Endothelial cell of umbilical vein (primary cell): ENCODE results near the gene PPP1R3F. TPM values are rescaled to one million over a fixed set of nuclear protein-coding genes. Genes with fewer than 3 reads are reported as not detected.

Experiments used
- BruUV-seq: library from RNA; stranded (reverse); fragments of 400-500 nt; replicated peaks from 2 replicates; lab custom pipeline; 2021; lab: Mats Ljungman, UMichigan
- CTCF ChIA-PET: fragments of 300-600, 350-600 bp; sonication (Branson Sonifier 250); formaldehyde crosslinking; loops from one replicate; lab custom pipeline; 2021; ENCODE audit warnings: antibody characterized with exemption, inconsistent platforms; lab: Charles Lee
- POLR2A ChIA-PET: fragments of 300-600, 350-600 bp; sonication (Branson Sonifier 250); formaldehyde crosslinking; loops from one replicate; lab custom pipeline; 2021; ENCODE audit warnings: antibody characterized with exemption, inconsistent platforms; lab: Charles Lee
- DNase-seq: peaks from one replicate; pipeline ENCODE4 v3.0.0-alpha.2; 2011; ENCODE audit warnings: low read depth, low spot score
- FAIRE-seq: peaks from 2 replicates; lab custom pipeline; 2011; peaks lifted over from hg19 to GRCh38; lab: Jason Lieb, UNC
- H2AFZ ChIP-seq: 2 replicates; pipeline ENCODE4 v1.6.0; 2012; ENCODE audit warnings: low read depth, low read length, control low read depth, inconsistent platforms
- H3K27ac ChIP-seq: 2 replicates; pipeline ENCODE4 v1.5.1; 2011; ENCODE audit warnings: low read depth, mild to moderate bottlenecking, control low read depth, low read length, moderate library complexity; ENCODE audit not compliant: insufficient read depth
- H3K27me3 ChIP-seq, 2 experiments: 2 replicates each; pipeline versions ENCODE4 v1.6.0 to v1.6.1; 2011; ENCODE audit warnings: low read length in 2 of 2, mixed read lengths in 1 of 2; ENCODE audit not compliant: control insufficient read depth in 2 of 2, insufficient read depth in 2 of 2
- H3K36me3 ChIP-seq, 2 experiments: 2 replicates in 1 of 2; 3 replicates in 1 of 2; pipeline ENCODE4 v1.5.1; 2011; ENCODE audit warnings: low read length in 2 of 2, mild to moderate bottlenecking in 1 of 2, moderate library complexity in 1 of 2; ENCODE audit not compliant: control insufficient read depth in 2 of 2, insufficient read depth in 2 of 2; ENCODE audit errors: extremely low read depth in 1 of 2
- H3K4me1 ChIP-seq: 3 replicates; pipeline ENCODE4 v1.5.1; 2011; ENCODE audit warnings: mild to moderate bottlenecking, low read length; ENCODE audit not compliant: control insufficient read depth, insufficient read depth; ENCODE audit errors: extremely low read depth
- H3K4me2 ChIP-seq: 2 replicates; pipeline ENCODE4 v1.6.1; 2011; ENCODE audit warnings: low read length, control low read depth, mixed read lengths; ENCODE audit not compliant: insufficient read depth
- H3K4me3 ChIP-seq, 3 experiments: fragments of 200-600 bp in 1 of 3; sonication (generic), shearing (Covaris generic) in 1 of 3; replicated peaks in 1 of 3; 2 replicates each; pipeline ENCODE4 v1.5.1; 2011 to 2016; ENCODE audit warnings: control low read depth in 3 of 3, low read length in 3 of 3, mild to moderate bottlenecking in 2 of 3, inconsistent platforms in 1 of 3, low read depth in 1 of 3, moderate library complexity in 1 of 3; ENCODE audit not compliant: insufficient read depth in 1 of 3
- H3K79me2 ChIP-seq: 2 replicates; pipeline ENCODE4 v1.6.0; 2012; ENCODE audit warnings: low read length, inconsistent platforms; ENCODE audit not compliant: control insufficient read depth, insufficient read depth
- H3K9ac ChIP-seq: replicated peaks from 2 replicates; pipeline ENCODE3; 2011; ENCODE audit warnings: low read length, control low read depth; ENCODE audit not compliant: insufficient read depth; ENCODE audit errors: extremely low read depth
- H3K9me1 ChIP-seq: replicated peaks from 3 replicates; pipeline ENCODE4 v1.6.0; 2011; ENCODE audit warnings: mild to moderate bottlenecking, low read length; ENCODE audit not compliant: control insufficient read depth, insufficient read depth; ENCODE audit errors: extremely low read depth
- H3K9me3 ChIP-seq: replicated peaks from 2 replicates; pipeline ENCODE4 v1.5.1; 2012; ENCODE audit warnings: low read length, inconsistent platforms; ENCODE audit not compliant: control insufficient read depth, insufficient read depth
- H4K20me1 ChIP-seq: replicated peaks from 2 replicates; pipeline ENCODE3; 2011; ENCODE audit warnings: mild to moderate bottlenecking, low read length; ENCODE audit not compliant: control insufficient read depth, insufficient read depth; ENCODE audit errors: extremely low read depth
- CTCF ChIP-seq, 2 donors: IDR thresholded peaks; 1 replicate in 1 of 2; 2 replicates in 1 of 2; pipeline ENCODE4 v1.5.1; 2011; ENCODE audit warnings: low read length in 2 of 2, mild to moderate bottlenecking in 2 of 2, moderate library complexity in 2 of 2, control low read depth in 1 of 2, inconsistent platforms in 1 of 2, low read depth in 1 of 2; ENCODE audit not compliant: insufficient read depth in 1 of 2; ENCODE audit errors: extremely low read depth in 1 of 2
- EZH2 ChIP-seq: IDR thresholded peaks from 2 replicates; pipeline ENCODE4 v1.6.1; 2012; ENCODE audit warnings: borderline replicate concordance, low read depth, mild to moderate bottlenecking, moderate library complexity, low read length, inconsistent platforms; ENCODE audit not compliant: severe bottlenecking
- FOS ChIP-seq: IDR thresholded peaks from 2 replicates; pipeline ENCODE4 v1.6.1; 2011; ENCODE audit warnings: mild to moderate bottlenecking, low read length, moderate library complexity, borderline replicate concordance; ENCODE audit not compliant: insufficient read depth
- GATA2 ChIP-seq: IDR thresholded peaks from 2 replicates; pipeline ENCODE4 v1.7.0; 2011; ENCODE audit warnings: low read depth, mild to moderate bottlenecking, moderate library complexity, mixed read lengths, low read length; ENCODE audit not compliant: insufficient read length, insufficient read depth
- JUN ChIP-seq: IDR thresholded peaks from 2 replicates; pipeline ENCODE4 v1.6.1; 2011; ENCODE audit warnings: borderline replicate concordance, low read depth; ENCODE audit not compliant: insufficient read length, insufficient read depth
- MAX ChIP-seq: IDR thresholded peaks from 2 replicates; pipeline ENCODE4 v1.6.1; 2011; ENCODE audit not compliant: insufficient read depth, insufficient read length
- MYC ChIP-seq: IDR thresholded peaks from one replicate; pipeline ENCODE4 v1.6.1; 2011; ENCODE audit warnings: mild to moderate bottlenecking, low read depth, low read length
- POLR2A ChIP-seq: IDR thresholded peaks from 2 replicates; pipeline ENCODE4 v1.6.1; 2012; ENCODE audit warnings: low read depth, mild to moderate bottlenecking, control low read depth, low read length
- POLR2AphosphoS5 ChIP-seq: IDR thresholded peaks from 2 replicates; pipeline ENCODE4 v1.6.1; 2012; ENCODE audit warnings: low read depth, mild to moderate bottlenecking, control low read depth, low read length, moderate library complexity; ENCODE audit not compliant: insufficient read depth
- dilution Hi-C: fragments of 300-500 bp; cut with MboI; formaldehyde crosslinking; loops from one replicate; pipeline ENCODE4 v1.15.0; 2019; ENCODE audit warnings: low sequenced_read_pairs; ENCODE audit not compliant: extremely low pct_ligation_motif_present
- intact Hi-C: fragments of 100-400 bp; cut with micrococcal nuclease; formaldehyde crosslinking; loops from one replicate; pipeline ENCODE4 v1.10.0; 2022
- polyA plus RNA-seq, 4 experiments: library from polyadenylated mRNA; depleted of rRNA in 3 of 4; stranded (reverse) in 3 of 4; unstranded in 1 of 4; fragments of >200 nt; gene quantifications; 2 replicates each; pipeline versions ENCODE4 v1.2.1 to v1.2.3, GENCODE V29; 2011 to 2012; ENCODE audit warnings: missing spikeins in 1 of 4
- total RNA-seq: library from RNA; stranded (reverse); gene quantifications from 2 replicates; pipeline ENCODE4 v1.2.3, GENCODE V29; 2021

Gene PPP1R3F
- total and polyA plus RNA-seq, 2 donors (not counting 3 experiments of a cell fraction or from before 2014, with no cell fraction given): 1.5 to 2.5 TPM

GRCh38 chrX:49269010-49269766 is 405 bp upstream of the PPP1R3F start:
- H3K27ac ChIP-seq: peak overlapping the region; percentile 80
- FAIRE-seq (peak; percentile 100), DNase-seq (peak; percentile 97)
- no peaks in the 10 kb centered on the region for H3K36me3 ChIP-seq
- no peaks in the 10 kb centered on the region for H4K20me1 ChIP-seq
- TF ChIP-seq CTCF (IDR thresholded peaks at IDR 0.05; ENCODE audit: extremely low read depth in 1 of 2, insufficient read depth in 1 of 2, low read depth in 1 of 2, low read length in 2 of 2): no peak
- TF ChIP-seq POLR2A: peak; percentile 67
- no peak for TF ChIP-seq EZH2
- TF ChIP-seq MAX: no peak
- TF ChIP-seq JUN: no peak
- no peak for TF ChIP-seq MYC
- peak; percentile 51 for TF ChIP-seq POLR2AphosphoS5
- no peak for TF ChIP-seq FOS
- TF ChIP-seq GATA2: no peak
- no peaks in the 10 kb centered on the region for H3K27me3 ChIP-seq
- ChIA-PET CTCF (interaction anchor here (2.0 kb wide), 1 partner anchor 76 kb away, joined by 12 read pairs; no protein-coding TSS in a partner anchor), POLR2A (interaction anchor here (0.7 to 0.9 kb wide), 2 partner anchors 34 to 78 kb away, joined by 5 to 6 read pairs; partner anchors contain the start of gene CCDC22)
- H3K4me3 ChIP-seq: peak overlapping the region; percentile 23 to 78 (median 59)
- dilution Hi-C loops (no loop called here), intact Hi-C loops (loop anchor here (1.0 to 10.0 kb wide), 4 partner anchors 78 to 1612 kb away; partner anchors contain the start of genes GPKOW, PQBP1, TIMM17B and UXT)
- no peaks in the 10 kb centered on the region for H3K9me1 ChIP-seq
- H3K79me2 ChIP-seq: peaks cover 17% of the 10 kb centered on the region
- peak overlapping the region; percentile 84 for H3K9ac ChIP-seq
- no TSS peak for BruUV-seq
- H3K4me1 ChIP-seq: no peaks in the 10 kb centered on the region
- no peaks in the 10 kb centered on the region for H3K9me3 ChIP-seq
- peak overlapping the region; percentile 70 for H2AFZ ChIP-seq
- H3K4me2 ChIP-seq: peak overlapping the region; percentile 60
